GM23248 (cell line): ENCODE measurements around the gene STXBP6. TPM values are rescaled to one million over a fixed set of nuclear protein-coding genes. Genes with fewer than 3 reads are reported as not detected.
A peak's percentile ranks its signal among the peaks of the same experiment; 100 is the strongest.

Experiments
- DNase-seq: peaks from one replicate; pipeline ENCODE4 v3.0.0-alpha.2; 2015
- H2AFZ ChIP-seq: fragments of 200-600 bp; sonication (generic); 2 replicates; pipeline ENCODE4 v1.6.1; 2016; ENCODE audit warnings: antibody characterized with exemption
- H3F3A ChIP-seq: fragments of 200-600 bp; sonication (generic); 2 replicates; pipeline ENCODE4 v1.6.1; 2016; ENCODE audit warnings: mild to moderate bottlenecking, antibody characterized with exemption, mixed run types; ENCODE audit not compliant: insufficient read depth
- H3K27ac ChIP-seq: fragments of 200-600 bp; sonication (generic); 2 replicates; pipeline ENCODE4 v1.5.1; 2016; ENCODE audit warnings: mild to moderate bottlenecking
- H3K27me3 ChIP-seq: fragments of 200-600 bp; sonication (generic); replicated peaks from 2 replicates; pipeline ENCODE4 v1.6.1; 2016; ENCODE audit warnings: mild to moderate bottlenecking; ENCODE audit not compliant: insufficient read depth
- H3K36me3 ChIP-seq: fragments of 200-600 bp; sonication (generic); 2 replicates; pipeline ENCODE4 v1.6.1; 2016; ENCODE audit warnings: low read depth, mild to moderate bottlenecking
- H3K4me1 ChIP-seq: fragments of 200-600 bp; sonication (generic); 2 replicates; pipeline ENCODE4 v1.6.1; 2016; ENCODE audit warnings: mild to moderate bottlenecking; ENCODE audit not compliant: insufficient read depth
- H3K4me2 ChIP-seq: fragments of 200-600 bp; sonication (generic); one replicate; pipeline ENCODE4 v1.6.1; 2016; ENCODE audit warnings: mild to moderate bottlenecking; ENCODE audit not compliant: unreplicated experiment
- H3K4me3 ChIP-seq: fragments of 200-600 bp; sonication (generic); 2 replicates; pipeline ENCODE4 v1.5.1; 2016; ENCODE audit warnings: mild to moderate bottlenecking
- H3K79me2 ChIP-seq: fragments of 200-600 bp; sonication (generic); 2 replicates; pipeline ENCODE4 v1.6.1; 2016; ENCODE audit warnings: mild to moderate bottlenecking; ENCODE audit not compliant: insufficient read depth
- H3K9ac ChIP-seq: fragments of 200-600 bp; sonication (generic); 2 replicates; pipeline ENCODE4 v1.6.1; 2016; ENCODE audit warnings: mild to moderate bottlenecking
- H3K9me2 ChIP-seq: fragments of 200-600 bp; sonication (generic); 2 replicates; pipeline ENCODE4 v1.6.1; 2016; ENCODE audit warnings: mixed run types, mild to moderate bottlenecking, moderate library complexity; ENCODE audit not compliant: insufficient read depth
- H3K9me3 ChIP-seq: fragments of 200-600 bp; sonication (generic); one replicate; pipeline ENCODE4 v1.6.1; 2017; ENCODE audit warnings: low read depth
- H4K20me1 ChIP-seq: fragments of 200-600 bp; sonication (generic); 2 replicates; pipeline ENCODE4 v1.6.0; 2016; ENCODE audit not compliant: insufficient read depth
- EZH2 ChIP-seq: fragments of 200-600 bp; sonication (generic); IDR thresholded peaks from 2 replicates; pipeline ENCODE4 v1.6.1; 2018; ENCODE audit warnings: antibody characterized with exemption, mild to moderate bottlenecking; ENCODE audit not compliant: insufficient read depth, poor library complexity, severe bottlenecking
- EZH2phosphoT487 ChIP-seq: fragments of 200-600 bp; sonication (generic); IDR thresholded peaks from 2 replicates; pipeline ENCODE4 v1.6.1; 2018; ENCODE audit warnings: antibody characterized with exemption, moderate library complexity, mild to moderate bottlenecking, low read depth; ENCODE audit not compliant: insufficient read depth
- WGBS, 2 experiments: methylation state at CpG; one replicate each; pipeline ENCODE4 v1.1.6; 2015 to 2017; ENCODE audit warnings: low lambda C conversion rate in 2 of 2, low coverage in 1 of 2; ENCODE audit errors: missing lambda C conversion rate in 2 of 2; 5-methylcytosine and 5-hydroxymethylcytosine counted together
- in situ Hi-C: fragments of 300-500 bp; cut with MboI; formaldehyde crosslinking; loops from 2 replicates; pipeline ENCODE4 v1.15.0; 2020
- polyA plus RNA-seq: library from polyadenylated mRNA; unstranded; fragments of >200 nt; fragmentation: Nextera tagmentation; extraction: Ambion mirVana; gene quantifications from 2 replicates; pipeline ENCODE4 v1.2.1, GENCODE V29; 2016
- total RNA-seq: library from RNA; depleted of rRNA; stranded (reverse); fragments of >200 nt; shearing (Covaris generic); gene quantifications from 2 replicates; pipeline ENCODE4 v1.2.3, GENCODE V29; 2014

STXBP6 gene
- total and polyA plus RNA-seq, 2 experiments from 2014 or later: 13.9 to 19.6 TPM

GRCh38 chr14:24875991-24876878 is 173.7 kb downstream of the STXBP6 start:
- Histone ChIP-seq H3K4me2 (peak overlapping the region; percentile 60), H3K4me1 (peaks cover 25% of the 10 kb centered on the region), H3K27me3 (no peaks in the 10 kb centered on the region), H3K27ac (0 out of 2 replicates have a peak overlapping the region, but pooled peaks have one; percentile 4), H2AFZ (no peak overlapping the region), H4K20me1 (no peaks in the 10 kb centered on the region), H3K4me3 (no peak overlapping the region), H3K79me2 (peaks cover 10% of the 10 kb centered on the region; the same call in 1 of the 2 replicates), H3K36me3 (no peaks in the 10 kb centered on the region), H3F3A (peaks cover 7% of the 10 kb centered on the region), H3K9me2 (no peaks in the 10 kb centered on the region), H3K9me3 (no peaks in the 10 kb centered on the region), H3K9ac (no peak overlapping the region)
- no peak for TF ChIP-seq EZH2
- no peak for TF ChIP-seq EZH2phosphoT487
- DNase-seq: no peak
- 84 to 87% methylated on average over 4 of the region's 4 CpGs for WGBS, 2 experiments
- in situ Hi-C loops: no loop called here

- H3K27ac ChIP-seq: peak overlapping the region; percentile 4
- H3K4me3 ChIP-seq: no peak overlapping the region
- no peaks in the 10 kb centered on the region for H3K36me3 ChIP-seq
- peak overlapping the region; percentile 60 for H3K4me2 ChIP-seq
- H3F3A ChIP-seq: peaks cover 7% of the 10 kb centered on the region; the same call in 1 of the 2 replicates
- peaks cover 7% of the 10 kb centered on the region; the same call in 1 of the 2 replicates for H3K79me2 ChIP-seq
- no peaks in the 10 kb centered on the region for H4K20me1 ChIP-seq
- no peaks in the 10 kb centered on the region for H3K27me3 ChIP-seq
- 61 to 64% methylated on average over 4 of the region's 4 CpGs for WGBS, 2 experiments
- in situ Hi-C loops: no loop called here
- peak; percentile 56 for DNase-seq
- no peak overlapping the region for H3K9ac ChIP-seq
- no peak overlapping the region for H2AFZ ChIP-seq
- peaks cover 16% of the 10 kb centered on the region for H3K4me1 ChIP-seq
- H3K9me2 ChIP-seq: no peaks in the 10 kb centered on the region
- no peaks in the 10 kb centered on the region for H3K9me3 ChIP-seq
- no peak for TF ChIP-seq EZH2phosphoT487
- TF ChIP-seq EZH2: no peak
Measured at GRCh38 chr14:24875203-24875838, 174.6 kb downstream of the STXBP6 start.

GRCh38 chr14:24874514-24875202 is 175.3 kb downstream of the STXBP6 start:
- no peak overlapping the region for H3K4me3 ChIP-seq
- in situ Hi-C loops: no loop called here
- H2AFZ ChIP-seq: no peak overlapping the region
- H3K9me3 ChIP-seq: no peaks in the 10 kb centered on the region
- no peak overlapping the region for H3K4me2 ChIP-seq
- H3F3A ChIP-seq: peaks cover 7% of the 10 kb centered on the region; the same call in 1 of the 2 replicates
- no peaks in the 10 kb centered on the region for H3K27me3 ChIP-seq
- peaks cover under 1% of the 10 kb centered on the region; the same call in 1 of the 2 replicates for H3K79me2 ChIP-seq
- H3K9ac ChIP-seq: no peak overlapping the region
- no peaks in the 10 kb centered on the region for H3K36me3 ChIP-seq
- no peak for DNase-seq
- H4K20me1 ChIP-seq: no peaks in the 10 kb centered on the region
- peaks cover 14% of the 10 kb centered on the region for H3K4me1 ChIP-seq
- no peak overlapping the region for H3K27ac ChIP-seq
- TF ChIP-seq EZH2: no peak
- no peak for TF ChIP-seq EZH2phosphoT487
- 92 to 96% methylated on average over 8 of the region's 8 CpGs for WGBS, 2 experiments
- H3K9me2 ChIP-seq: no peaks in the 10 kb centered on the region

- no peak overlapping the region for H3K27ac ChIP-seq
- no peaks in the 10 kb centered on the region; the same call in 1 of the 2 replicates for H3K79me2 ChIP-seq
- in situ Hi-C loops: no loop called here
- no peaks in the 10 kb centered on the region for H3K9me3 ChIP-seq
- no peak overlapping the region for H2AFZ ChIP-seq
- no peak overlapping the region for H3K4me2 ChIP-seq
- DNase-seq: no peak
- 88 to 91% methylated on average over 5 of the region's 5 CpGs for WGBS, 2 experiments
- no peak overlapping the region for H3K4me3 ChIP-seq
- no peak overlapping the region for H3K9ac ChIP-seq
- H4K20me1 ChIP-seq: no peaks in the 10 kb centered on the region
- peaks cover 14% of the 10 kb centered on the region for H3K4me1 ChIP-seq
- H3K36me3 ChIP-seq: no peaks in the 10 kb centered on the region
- H3K27me3 ChIP-seq: no peaks in the 10 kb centered on the region
- TF ChIP-seq EZH2phosphoT487 (no peak), EZH2 (no peak)
- H3K9me2 ChIP-seq: no peaks in the 10 kb centered on the region
- H3F3A ChIP-seq: peaks cover 7% of the 10 kb centered on the region; the same call in 1 of the 2 replicates
Measured at GRCh38 chr14:24873551-24873950, 176.4 kb downstream of the STXBP6 start.
